Neural progenitor cell (in vitro differentiated cells): ENCODE data around the gene MKRN2. TPM values are rescaled to one million over a fixed set of nuclear protein-coding genes. Genes with fewer than 3 reads are reported as not detected.

Experiments
- DNase-seq: peaks from one replicate; pipeline ENCODE4 v3.0.0-alpha.2; 2016; ENCODE audit warnings: low spot score
- H2AFZ ChIP-seq: fragments of 200-600 bp; sonication (generic); replicated peaks from 2 replicates; pipeline ENCODE4 v1.6.1; 2016; ENCODE audit warnings: antibody characterized with exemption
- H3F3A ChIP-seq: fragments of 200-600 bp; sonication (generic); 2 replicates; pipeline ENCODE4 v1.6.1; 2016; ENCODE audit warnings: antibody characterized with exemption, low read depth
- H3K27ac ChIP-seq: fragments of 200-600 bp; sonication (generic); 2 replicates; pipeline ENCODE4 v1.5.1; 2016; ENCODE audit warnings: mild to moderate bottlenecking
- H3K27me3 ChIP-seq: fragments of 200-600 bp; sonication (generic); 2 replicates; pipeline ENCODE4 v1.6.1; 2016; ENCODE audit warnings: mild to moderate bottlenecking, moderate library complexity
- H3K36me3 ChIP-seq: fragments of 200-600 bp; sonication (generic); 2 replicates; pipeline ENCODE4 v1.5.1; 2016
- H3K4me1 ChIP-seq: fragments of 200-600 bp; sonication (generic); 2 replicates; pipeline ENCODE4 v1.6.1; 2016; ENCODE audit warnings: mixed run types
- H3K4me2 ChIP-seq: fragments of 200-600 bp; sonication (generic); 2 replicates; pipeline ENCODE4 v1.6.1; 2016
- H3K4me3 ChIP-seq: fragments of 200-600 bp; sonication (generic); 2 replicates; pipeline ENCODE4 v1.5.1; 2016
- H3K79me2 ChIP-seq: fragments of 200-600 bp; sonication (generic); 2 replicates; pipeline ENCODE4 v1.6.1; 2016; ENCODE audit warnings: low read depth
- H3K9ac ChIP-seq: fragments of 200-600 bp; sonication (generic); 2 replicates; pipeline ENCODE4 v1.6.1; 2016
- H3K9me3 ChIP-seq: fragments of 200-600 bp; sonication (generic); 2 replicates; pipeline ENCODE4 v1.5.1; 2016; ENCODE audit warnings: low read depth
- H4K20me1 ChIP-seq: fragments of 200-600 bp; sonication (generic); 2 replicates; pipeline ENCODE4 v1.6.1; 2016; ENCODE audit warnings: low read depth
- H3K27ac Mint-ChIP-seq: 3 replicates; pipeline ENCODE4 v1.8.0; 2021; ENCODE audit warnings: mixed read lengths
- H3K27me3 Mint-ChIP-seq: 2 replicates; pipeline ENCODE4 v1.8.0; 2022; ENCODE audit warnings: low read depth, mild to moderate bottlenecking, inconsistent platforms, moderate library complexity, mixed read lengths; ENCODE audit not compliant: insufficient read depth
- H3K36me3 Mint-ChIP-seq: 3 replicates; pipeline ENCODE4 v1.8.0; 2021; ENCODE audit warnings: mixed read lengths
- H3K4me1 Mint-ChIP-seq: 3 replicates; pipeline ENCODE4 v1.8.0; 2021; ENCODE audit warnings: mixed read lengths
- H3K4me3 Mint-ChIP-seq: 3 replicates; pipeline ENCODE4 v1.8.0; 2021; ENCODE audit warnings: mild to moderate bottlenecking, moderate library complexity, mixed read lengths
- H3K9me3 Mint-ChIP-seq: 3 replicates; pipeline ENCODE4 v1.8.0; 2020; ENCODE audit warnings: mixed read lengths
- CTCF ChIP-seq: fragments of 200-600 bp; sonication (generic); IDR thresholded peaks from 2 replicates; pipeline ENCODE4 v1.5.1; 2017; ENCODE audit warnings: antibody characterized with exemption, mild to moderate bottlenecking
- EZH2 ChIP-seq: fragments of 200-600 bp; sonication (generic); IDR thresholded peaks from 2 replicates; pipeline ENCODE4 v1.6.1; 2017; ENCODE audit warnings: antibody characterized with exemption, mild to moderate bottlenecking, moderate library complexity
- EZH2phosphoT487 ChIP-seq: fragments of 200-600 bp; sonication (generic); IDR thresholded peaks from 2 replicates; pipeline ENCODE4 v1.6.1; 2017; ENCODE audit warnings: antibody characterized with exemption
- total RNA-seq: library from RNA; depleted of rRNA; stranded (reverse); fragments of >200 nt; gene quantifications from 2 replicates; pipeline ENCODE4 v1.2.3, GENCODE V29; 2015; ENCODE audit warnings: low replicate concordance

Gene MKRN2
- total RNA-seq, 1 donor from 2014 or later: 26.5 TPM

GRCh38 chr3:12558706-12559105 lies 1.8 kb downstream of the MKRN2 start:
- Histone ChIP-seq H3K79me2 (peaks cover 68% of the 10 kb centered on the region), H4K20me1 (peaks cover 60% of the 10 kb centered on the region), H3K36me3 (no peaks in the 10 kb centered on the region), H2AFZ (no peak overlapping the region), H3K9ac (no peak overlapping the region), H3K4me1 (peaks cover 25% of the 10 kb centered on the region), H3K4me3 (peak overlapping the region; percentile 70), H3K9me3 (no peaks in the 10 kb centered on the region), H3F3A (peaks cover 3% of the 10 kb centered on the region), H3K27ac (no peak overlapping the region), H3K27me3 (peaks cover 7% of the 10 kb centered on the region), H3K4me2 (peak overlapping the region; percentile 93)
- Mint-ChIP-seq H3K27me3 (no peaks in the 10 kb centered on the region), H3K27ac (no peak overlapping the region), H3K4me1 (peaks cover 42% of the 10 kb centered on the region), H3K36me3 (no peaks in the 10 kb centered on the region), H3K9me3 (no peaks in the 10 kb centered on the region), H3K4me3 (peak overlapping the region; percentile 86)
- DNase-seq: no peak
- TF ChIP-seq CTCF (no peak), EZH2phosphoT487 (no peak), EZH2 (no peak)

GRCh38 chr3:12559520-12559919 lies 2.6 kb downstream of the MKRN2 start:
- no peak overlapping the region for H3K9ac ChIP-seq

GRCh38 chr3:12560505-12561190 lies 3.8 kb downstream of the MKRN2 start:
- Histone ChIP-seq H3K27me3 (no peaks in the 10 kb centered on the region), H3K4me1 (peaks cover 25% of the 10 kb centered on the region), H3K9ac (no peak overlapping the region), H3K4me3 (no peak overlapping the region), H2AFZ (no peak overlapping the region), H3K4me2 (no peak overlapping the region), H3F3A (peaks cover 3% of the 10 kb centered on the region), H4K20me1 (peaks cover 70% of the 10 kb centered on the region), H3K36me3 (no peaks in the 10 kb centered on the region), H3K79me2 (peaks cover 87% of the 10 kb centered on the region), H3K9me3 (no peaks in the 10 kb centered on the region), H3K27ac (no peak overlapping the region)
- DNase-seq: no peak
- H3K4me3 Mint-ChIP-seq: no peak overlapping the region
- TF ChIP-seq EZH2phosphoT487: no peak
- TF ChIP-seq CTCF: no peak
- TF ChIP-seq EZH2: no peak
- no peak overlapping the region for H3K27ac Mint-ChIP-seq
- H3K4me1 Mint-ChIP-seq: peaks cover 42% of the 10 kb centered on the region
- H3K9me3 Mint-ChIP-seq: peaks cover 5% of the 10 kb centered on the region
- H3K36me3 Mint-ChIP-seq: peaks cover 8% of the 10 kb centered on the region
- no peaks in the 10 kb centered on the region for H3K27me3 Mint-ChIP-seq

More at GRCh38 chr3:12559520-12559919, 2.6 kb downstream of the MKRN2 start:
- Mint-ChIP-seq H3K27me3 (no peaks in the 10 kb centered on the region), H3K4me1 (peaks cover 42% of the 10 kb centered on the region), H3K36me3 (peaks cover 1% of the 10 kb centered on the region), H3K9me3 (no peaks in the 10 kb centered on the region), H3K27ac (no peak overlapping the region), H3K4me3 (no peak overlapping the region)
- Histone ChIP-seq H3K9me3 (no peaks in the 10 kb centered on the region), H3K4me3 (no peak overlapping the region), H3F3A (peaks cover 3% of the 10 kb centered on the region), H2AFZ (no peak overlapping the region), H3K4me1 (peaks cover 25% of the 10 kb centered on the region), H3K27ac (no peak overlapping the region), H3K79me2 (peaks cover 76% of the 10 kb centered on the region), H4K20me1 (peaks cover 60% of the 10 kb centered on the region), H3K27me3 (no peaks in the 10 kb centered on the region), H3K36me3 (no peaks in the 10 kb centered on the region), H3K4me2 (peak overlapping the region; percentile 2)
- peak; percentile 23 for DNase-seq
- TF ChIP-seq EZH2 (no peak), EZH2phosphoT487 (no peak), CTCF (no peak)
